Measurements from ENCODE around the gene BMPR1B.
"Not testable (repeated sequence)": the region's sequence is repeated elsewhere in the genome, so short reads cannot be mapped to it uniquely, and the experiment has no call there.

BMPR1B gene

GRCh38 chr4:95095348-95095974 lies 337.7 kb downstream of the BMPR1B start:
- DNase-seq, result no peak

DNA sequence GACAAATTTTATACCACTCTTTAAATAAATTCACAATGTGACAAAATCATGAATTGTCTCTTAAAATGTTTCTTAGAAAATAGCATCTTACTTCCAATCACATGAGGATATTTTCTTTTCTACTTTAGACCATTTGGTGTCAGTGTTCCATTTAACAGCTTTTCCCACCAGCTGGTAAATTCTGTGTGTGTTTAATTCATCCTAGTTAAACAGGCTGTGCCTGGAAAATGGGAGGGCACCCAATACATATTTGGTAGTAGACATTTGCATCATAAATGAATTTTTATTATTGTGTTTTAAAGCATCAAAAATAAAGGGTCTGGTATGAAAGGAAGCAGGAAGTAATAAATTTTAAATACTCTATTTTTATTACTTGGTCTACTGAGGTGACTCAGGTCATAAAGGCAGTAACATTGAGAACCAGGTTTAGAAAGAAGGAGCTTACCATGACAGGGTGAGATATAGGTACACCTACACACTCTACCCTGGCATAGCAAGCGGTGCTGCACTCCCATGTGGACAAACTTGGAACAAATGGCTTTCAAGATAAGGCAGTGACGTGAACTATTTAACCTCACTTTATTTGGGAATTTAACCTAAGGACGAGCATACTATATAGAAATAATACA lies 344.5 kb downstream of the BMPR1B start:
- DNase-seq, result no peak

GRCh38 chr4:95105112-95105511 lies 347.4 kb downstream of the BMPR1B start:
- DNase-seq, result no peak

GRCh38 chr4:95105983-95106382 lies 348.2 kb downstream of the BMPR1B start:
- DNase-seq, result no peak

DNA sequence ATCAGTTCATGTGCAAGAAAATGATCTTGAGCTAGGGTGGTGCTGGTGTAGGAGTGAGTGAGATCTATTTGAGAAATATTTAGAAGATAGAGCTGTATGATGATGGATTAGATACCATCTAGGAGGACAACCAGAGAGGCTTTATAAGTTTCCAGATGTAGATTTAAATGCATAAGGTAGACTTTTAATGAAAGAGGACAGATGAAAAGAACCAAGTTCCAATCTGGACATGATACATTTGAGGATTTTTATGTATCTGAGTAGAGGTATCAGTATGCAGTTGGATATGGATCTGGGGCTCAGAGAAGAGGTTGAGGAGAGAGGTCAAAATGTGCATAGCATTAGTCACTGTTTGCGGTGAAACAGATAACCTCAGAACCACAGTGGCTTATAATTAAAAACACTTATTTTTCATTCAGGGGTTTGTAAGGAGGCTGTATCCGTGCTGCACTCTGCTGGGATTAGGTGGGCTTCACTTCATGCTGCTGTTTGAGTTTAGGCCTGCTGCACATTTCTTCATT lies 348.7 kb downstream of the BMPR1B start:
- DNase-seq, result no peak

- DNase-seq, result no peak
Observed at GRCh38 chr4:95107004-95107403, 349.2 kb downstream of the BMPR1B start.

GRCh38 chr4:95107635-95108034 lies 349.9 kb downstream of the BMPR1B start:
- no peak for DNase-seq

- no peak for DNase-seq
Observed at GRCh38 chr4:95108883-95109421, 351.2 kb downstream of the BMPR1B start.

DNA sequence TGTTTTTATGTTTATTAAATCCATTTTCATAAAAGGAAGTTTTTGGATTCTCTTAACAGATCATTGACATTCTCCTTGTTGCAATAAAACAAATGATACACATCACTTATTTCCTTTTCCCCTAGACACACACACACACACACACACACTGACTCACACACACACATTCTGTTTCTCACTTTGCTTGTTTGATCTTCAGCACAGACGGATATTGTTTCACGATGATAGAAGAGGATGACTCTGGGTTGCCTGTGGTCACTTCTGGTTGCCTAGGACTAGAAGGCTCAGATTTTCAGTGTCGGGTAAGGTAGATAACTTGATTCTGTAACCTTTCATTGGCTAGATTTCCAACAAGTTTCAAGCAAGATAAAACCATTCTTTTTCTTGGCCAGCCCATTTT lies 356.8 kb downstream of the BMPR1B start:
- DNase-seq, result no peak

- no peak for DNase-seq
Observed at GRCh38 chr4:95118497-95118896, 360.7 kb downstream of the BMPR1B start.

DNA sequence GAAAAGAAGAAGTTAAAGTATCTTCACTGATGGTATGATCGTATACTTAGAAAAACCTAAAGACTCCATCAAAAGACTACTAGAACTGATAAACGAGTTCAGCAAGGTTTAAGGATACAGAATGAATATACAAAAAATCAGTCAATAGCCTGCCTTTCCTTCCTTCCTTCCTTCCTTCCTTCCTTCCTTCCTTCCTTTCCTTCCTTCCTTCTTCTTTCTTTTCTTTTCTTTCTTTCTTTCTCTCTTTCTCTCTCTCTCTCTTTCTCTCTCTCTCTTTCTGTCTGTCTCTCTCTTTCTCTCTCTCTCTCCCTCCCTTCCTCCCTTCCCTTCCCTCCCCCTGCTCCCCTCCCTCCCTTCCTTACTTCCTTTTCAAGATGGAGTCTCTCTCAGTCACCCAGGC lies 362.7 kb downstream of the BMPR1B start:
- DNase-seq, result no peak

- no peak for DNase-seq
Observed at GRCh38 chr4:95122001-95122400, 364.2 kb downstream of the BMPR1B start.

- no peak for DNase-seq
Observed at GRCh38 chr4:95124906-95125504, 367.2 kb downstream of the BMPR1B start.

DNA sequence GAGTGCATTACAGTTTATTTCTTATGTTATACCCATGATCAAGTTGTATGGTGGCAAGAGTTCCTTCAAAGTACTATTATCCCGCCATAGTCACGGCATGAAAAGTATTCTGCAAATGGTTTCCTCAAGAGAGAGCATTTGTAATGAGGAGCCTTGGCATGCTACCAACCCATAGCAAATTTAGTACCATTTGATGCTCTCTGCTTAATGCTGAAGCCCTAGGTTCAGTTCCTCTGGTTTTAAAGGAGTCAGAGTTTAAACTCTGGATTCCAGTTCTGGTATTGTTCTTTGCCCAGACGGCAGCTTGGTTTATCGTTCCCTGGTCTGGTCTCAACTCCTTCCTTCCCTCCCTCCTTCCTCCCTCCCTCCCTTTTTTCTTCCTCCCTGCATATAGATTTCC lies 371.3 kb downstream of the BMPR1B start:
- DNase-seq, result no peak

- DNase-seq, result no peak
Observed at GRCh38 chr4:95129821-95130311, 372.1 kb downstream of the BMPR1B start.

- not testable (repeated sequence) for DNase-seq
Observed at GRCh38 chr4:95134016-95134415, 376.3 kb downstream of the BMPR1B start.

DNA sequence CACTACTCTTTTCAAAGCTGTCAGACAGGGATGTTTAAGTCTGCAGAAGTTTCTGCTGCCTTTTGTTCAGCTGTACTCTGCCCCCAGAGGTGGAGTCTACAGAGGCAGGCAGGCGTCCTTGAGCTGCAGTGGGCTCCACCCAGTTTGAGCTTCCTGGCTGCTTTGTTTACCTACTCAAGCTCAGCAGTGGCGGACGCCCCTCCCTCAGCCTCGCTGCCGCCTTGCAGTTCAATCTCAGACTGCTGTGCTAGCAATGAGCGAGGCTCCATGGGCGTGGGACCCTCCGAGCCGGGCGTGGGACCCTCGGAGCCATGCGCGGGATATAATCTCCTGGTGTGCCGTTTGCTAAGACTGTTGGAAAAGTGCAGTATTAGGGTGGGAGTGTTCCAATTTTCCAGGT lies 381.7 kb downstream of the BMPR1B start:
- DNase-seq, result not testable (repeated sequence)

- no peak for DNase-seq
Observed at GRCh38 chr4:95141361-95141760, 383.6 kb downstream of the BMPR1B start.

DNA sequence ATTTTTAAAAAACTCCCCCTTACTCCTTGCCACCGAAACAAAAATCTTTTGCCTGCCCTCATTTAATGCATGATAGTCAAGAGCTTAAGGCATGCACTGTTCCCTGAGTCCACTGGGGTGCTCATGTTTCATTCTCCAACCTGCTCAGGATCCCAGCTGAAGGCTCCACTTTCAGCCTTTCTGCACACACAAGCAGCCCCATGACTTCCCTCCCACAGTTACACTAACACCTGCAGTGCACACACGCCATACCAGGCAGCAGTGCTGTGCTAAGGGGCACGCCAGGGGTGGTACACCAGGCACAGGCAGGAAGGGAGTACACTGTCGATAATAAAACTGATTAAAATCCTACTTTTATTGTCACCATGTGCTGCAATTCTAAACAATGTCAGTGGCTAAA lies 385.2 kb downstream of the BMPR1B start:
- no peak for DNase-seq

- DNase-seq, result no peak
Observed at GRCh38 chr4:95151255-95151654, 393.5 kb downstream of the BMPR1B start.

DNA sequence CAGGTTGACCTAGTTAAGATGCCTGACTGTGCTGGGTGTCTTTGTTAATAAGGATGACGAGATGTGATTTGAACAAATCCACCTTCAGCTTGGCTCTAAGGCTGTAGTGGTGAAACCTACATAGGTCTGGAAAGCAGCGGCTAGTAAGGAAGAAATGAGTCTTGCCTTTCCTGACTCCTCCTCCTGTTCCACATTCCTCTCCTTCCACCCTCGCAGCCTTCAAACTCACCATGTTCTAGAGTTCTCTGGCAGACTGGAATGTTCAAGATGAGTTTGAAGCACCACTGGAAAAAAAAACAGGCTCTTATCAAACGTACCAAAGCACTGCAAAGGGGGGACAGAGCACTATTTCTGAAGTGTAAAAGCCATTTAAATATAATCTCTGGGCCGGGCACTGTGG lies 395.4 kb downstream of the BMPR1B start:
- no peak for DNase-seq

GRCh38 chr4:95155759-95156451 lies 398.1 kb downstream of the BMPR1B start:
- no peak for DNase-seq

GRCh38 chr4:95156452-95156765 lies 398.7 kb downstream of the BMPR1B start:
- DNase-seq, result no peak
